Central memory CD4-positive, alpha-beta T cell (primary cell): ENCODE results near the gene COMMD10.
"Not testable (repeated sequence)": the region's sequence is repeated elsewhere in the genome, so short reads cannot be mapped to it uniquely, and the experiment has no call there.

ENCODE experiments used
- DNase-seq: peaks from one replicate; pipeline ENCODE4 v3.0.0; 2022

The COMMD10 gene

DNA sequence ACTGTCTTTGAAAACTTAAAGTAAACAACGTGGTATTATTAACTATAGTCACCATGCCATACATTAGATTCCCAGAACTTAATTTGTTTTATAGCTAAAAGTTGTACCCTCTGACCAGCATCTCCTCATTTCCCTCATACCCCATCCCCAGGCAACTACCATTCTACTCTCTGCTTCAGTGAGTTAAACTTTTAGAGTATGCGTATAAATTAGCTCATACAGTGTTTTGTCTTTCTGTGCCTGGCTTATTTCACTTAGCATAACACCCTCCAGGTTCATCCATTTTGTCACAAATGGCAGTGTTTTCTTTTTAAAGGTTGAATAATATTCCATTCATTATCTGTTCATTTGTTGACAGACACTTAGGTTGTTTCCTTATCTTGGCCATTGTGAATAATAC is 14.2 kb downstream of the COMMD10 start:
- DNase-seq: no peak

DNA sequence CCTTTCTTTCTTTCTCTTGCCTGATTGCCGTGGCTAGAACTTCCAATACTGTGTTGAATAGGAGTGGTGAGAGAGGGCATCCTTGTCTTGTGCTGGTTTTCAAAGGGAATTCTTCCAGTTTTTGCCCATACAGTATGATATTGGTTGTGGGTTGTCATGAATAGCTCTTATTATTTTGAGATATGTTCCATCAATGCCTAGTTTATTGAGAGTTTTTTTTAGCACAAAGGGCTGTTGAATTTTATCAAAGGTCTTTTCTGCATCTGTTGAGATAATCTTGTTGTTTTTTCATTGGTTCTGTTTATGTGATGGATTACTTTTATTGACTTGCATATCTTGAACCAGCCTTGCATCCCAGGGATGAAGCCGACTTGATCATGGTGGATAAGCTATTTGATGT is 20.1 kb downstream of the COMMD10 start:
- DNase-seq: not testable (repeated sequence)

DNA sequence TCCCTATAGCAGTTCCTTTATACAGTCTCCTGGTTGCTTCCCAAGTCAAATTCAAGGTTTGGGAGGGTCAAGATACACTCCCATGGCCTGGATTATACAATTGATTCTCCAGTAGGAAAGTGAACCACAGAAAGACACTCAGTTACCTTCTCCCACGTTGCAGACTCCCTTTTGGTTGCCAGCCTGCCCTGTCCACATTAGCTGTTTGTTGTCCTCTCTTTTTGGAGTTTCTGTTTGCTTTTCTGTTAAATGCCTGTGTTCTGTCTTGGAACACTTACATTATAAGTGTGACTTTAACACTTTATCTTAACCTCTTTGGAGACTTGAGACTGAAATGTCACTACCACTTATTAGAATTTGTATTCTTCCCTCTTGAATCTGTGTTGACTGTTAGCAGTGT is 30.3 kb downstream of the COMMD10 start:
- no peak for DNase-seq

DNA sequence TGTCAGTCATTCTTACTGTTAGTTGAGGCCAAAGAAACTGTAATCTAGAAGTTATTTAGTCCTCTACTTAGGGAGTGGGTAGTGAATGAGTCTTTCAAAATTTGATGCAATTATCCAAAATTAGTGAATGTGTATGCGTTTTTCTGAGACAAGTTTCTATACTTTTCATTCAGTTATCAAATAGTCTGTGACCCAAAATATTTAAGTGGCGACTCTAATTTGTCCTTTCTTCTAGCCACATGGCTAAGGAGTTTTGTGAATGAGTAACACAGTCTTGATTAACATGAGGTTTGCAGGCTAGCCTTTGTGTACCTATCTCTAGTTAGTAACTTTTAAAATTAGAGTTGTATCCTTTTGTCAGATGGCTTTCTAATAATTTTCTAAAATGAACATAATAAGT is 45.6 kb downstream of the COMMD10 start:
- DNase-seq: no peak

DNA sequence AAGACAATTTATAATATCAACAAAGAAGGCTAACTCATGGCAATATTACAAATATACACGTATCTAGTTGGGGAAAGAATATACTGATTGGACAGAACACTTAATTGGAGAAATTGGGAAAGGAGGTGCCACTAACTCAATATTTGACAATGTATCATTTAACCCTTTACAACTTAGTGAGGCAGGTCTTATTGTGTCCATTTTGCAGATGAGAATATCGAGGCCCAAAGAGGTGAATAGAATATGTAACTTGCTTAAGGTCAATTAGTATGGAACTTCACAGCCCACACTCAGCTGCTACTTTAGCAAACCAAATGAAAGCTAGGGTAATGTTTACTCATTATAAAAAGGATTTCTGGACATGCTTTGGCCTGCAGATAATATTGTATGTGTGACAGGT is 46.2 kb downstream of the COMMD10 start:
- no peak for DNase-seq

DNA sequence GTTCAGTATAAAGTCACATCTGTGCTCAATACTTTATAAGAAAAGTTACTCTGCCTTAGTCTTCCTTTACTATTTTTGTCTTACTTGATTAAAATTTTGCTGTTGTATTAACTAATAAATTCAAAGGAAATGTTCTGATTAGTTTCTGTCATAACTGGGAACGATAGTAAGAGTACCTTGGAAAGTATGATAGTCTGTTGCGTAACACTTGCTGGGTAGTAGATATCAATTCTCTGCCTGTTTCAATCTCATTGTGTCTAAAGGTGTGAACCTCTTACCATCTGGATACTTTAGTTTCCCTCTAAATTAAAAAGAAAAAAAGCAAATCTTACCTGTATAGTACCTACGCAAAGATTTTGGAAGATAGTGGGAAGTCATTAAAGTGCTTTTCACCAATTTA is 48.5 kb downstream of the COMMD10 start:
- no peak for DNase-seq

DNA sequence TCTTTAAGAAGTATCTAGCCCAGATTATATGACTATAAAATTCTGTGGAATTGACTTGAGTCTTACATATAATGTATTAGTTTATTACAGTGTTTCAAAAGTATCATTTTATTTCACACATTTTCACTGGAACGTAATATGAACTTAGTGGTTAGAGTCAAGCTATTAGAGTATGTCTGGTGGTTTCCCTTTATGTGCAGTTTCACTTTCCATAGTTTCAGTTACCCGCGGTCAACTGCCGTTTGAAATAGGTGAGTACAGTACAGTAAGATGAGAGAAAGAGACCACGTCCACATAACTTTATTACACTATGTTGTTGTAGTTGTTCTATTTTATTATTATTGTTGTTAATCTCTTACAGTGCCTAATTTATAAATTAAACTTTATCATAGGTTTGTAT is 50.5 kb downstream of the COMMD10 start:
- peak; percentile 19 for DNase-seq

DNA sequence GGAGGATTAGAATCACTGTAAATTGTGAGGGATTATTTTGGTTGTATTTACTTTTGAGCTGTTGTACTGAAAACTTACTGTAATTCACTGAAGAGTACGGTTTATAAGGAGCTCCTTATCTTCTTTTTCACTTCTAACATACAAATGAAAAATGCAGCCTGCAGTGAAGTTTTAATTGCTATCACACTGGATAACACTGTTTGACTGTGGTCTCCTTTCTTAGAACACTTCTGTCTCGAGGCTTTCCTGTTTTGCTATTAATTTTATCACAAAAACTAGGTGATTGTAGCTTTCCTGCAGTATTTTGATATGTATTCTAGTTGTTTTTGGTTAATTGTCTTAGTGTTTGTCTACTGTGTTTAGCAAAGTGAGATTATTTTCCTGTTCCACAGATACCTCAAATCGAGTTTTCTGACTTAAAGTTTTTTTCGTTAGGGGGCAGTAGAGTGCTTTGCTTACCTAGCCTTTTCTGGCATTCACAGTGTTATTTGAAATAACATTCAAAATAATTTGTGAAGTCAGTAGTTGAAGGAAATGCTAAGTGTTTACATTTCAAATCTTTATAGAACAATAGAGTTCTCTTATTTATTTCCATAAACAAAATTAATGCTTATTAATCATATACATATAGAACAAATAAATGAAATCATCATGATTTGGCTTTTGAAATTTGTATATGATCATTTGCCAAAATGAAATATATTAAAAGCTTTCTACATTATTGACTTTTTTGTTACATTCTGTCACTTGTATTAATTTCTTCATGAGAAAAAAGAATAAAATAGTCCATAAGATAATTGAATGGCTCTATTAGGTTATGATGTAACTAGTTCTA is 52.9 kb downstream of the COMMD10 start:
- DNase-seq: peak; percentile 32

DNA sequence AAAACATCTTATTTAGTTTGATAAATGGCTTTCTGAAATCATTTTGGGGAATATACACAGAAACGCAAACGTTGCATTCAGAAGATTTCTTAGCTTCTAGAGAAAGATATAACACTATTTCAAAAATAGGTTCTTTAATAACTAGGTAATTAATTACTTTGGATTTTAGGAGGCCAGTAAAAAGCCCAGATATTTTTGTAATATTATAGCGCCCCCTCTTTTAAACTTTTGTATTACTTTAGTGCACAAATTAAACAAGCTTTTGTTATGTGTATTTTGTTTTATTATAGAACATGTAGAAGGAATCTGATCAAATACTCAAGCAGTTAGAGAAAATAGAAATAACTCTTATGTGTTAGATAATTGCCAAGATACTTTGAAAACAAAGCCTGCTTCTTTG is 57.7 kb downstream of the COMMD10 start:
- no peak for DNase-seq

DNA sequence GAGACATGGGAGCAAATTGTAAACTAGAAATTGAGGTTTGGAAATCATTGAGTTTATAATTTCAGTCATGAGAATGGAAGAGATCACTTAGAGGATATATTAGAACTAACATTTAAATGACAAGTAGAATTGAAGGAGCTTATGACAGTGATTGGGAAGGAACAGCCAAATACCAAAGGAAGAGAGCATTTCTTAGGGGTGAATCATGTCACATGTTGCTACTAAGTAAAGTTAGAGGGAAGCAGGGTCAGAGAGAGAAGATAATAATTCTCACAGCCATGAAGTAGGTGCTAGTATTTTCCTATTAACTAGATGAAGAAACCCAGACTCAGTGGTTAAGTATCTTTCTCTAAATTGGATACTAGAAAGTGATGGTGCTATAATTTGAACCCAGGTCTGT is 59.3 kb downstream of the COMMD10 start:
- no peak for DNase-seq

DNA sequence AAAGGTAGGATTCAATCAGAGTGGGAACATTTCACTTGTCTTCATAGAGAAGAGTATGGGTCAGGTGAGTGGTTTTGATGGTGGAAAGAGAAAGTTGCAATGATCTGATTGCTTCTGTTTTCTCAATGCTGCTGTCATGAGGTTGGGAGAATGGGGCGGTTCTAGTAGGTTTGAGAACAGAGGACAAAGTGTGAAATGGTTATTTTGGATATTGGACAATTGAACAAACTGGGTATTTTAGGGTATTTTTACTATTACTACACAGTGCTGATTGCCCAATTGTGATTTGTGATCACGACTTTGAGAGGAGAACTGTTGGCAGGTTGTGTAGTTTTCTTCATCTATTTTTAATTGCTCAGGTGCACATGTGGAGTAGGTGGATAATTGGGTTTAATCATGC is 60.2 kb downstream of the COMMD10 start:
- no peak for DNase-seq

DNA sequence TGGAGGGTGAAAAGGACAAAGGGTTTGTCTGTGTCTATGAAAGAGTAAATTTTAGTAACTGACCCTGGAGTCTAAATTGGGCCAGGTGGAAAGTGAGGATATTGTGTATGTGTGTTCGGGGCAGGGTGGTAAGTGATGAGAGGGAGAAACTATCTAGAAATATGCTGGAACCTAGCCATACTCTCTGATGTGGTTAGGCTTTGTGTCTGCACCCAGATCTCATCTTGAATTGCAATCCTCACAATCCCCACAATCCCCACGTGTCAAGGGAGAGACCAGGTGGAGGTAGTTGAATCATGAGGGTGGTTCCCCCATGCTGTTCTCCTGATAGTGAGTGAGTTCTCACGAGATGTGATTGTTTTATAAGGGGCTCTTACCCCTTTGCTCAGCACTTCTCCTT is 60.6 kb downstream of the COMMD10 start:
- no peak for DNase-seq

DNA sequence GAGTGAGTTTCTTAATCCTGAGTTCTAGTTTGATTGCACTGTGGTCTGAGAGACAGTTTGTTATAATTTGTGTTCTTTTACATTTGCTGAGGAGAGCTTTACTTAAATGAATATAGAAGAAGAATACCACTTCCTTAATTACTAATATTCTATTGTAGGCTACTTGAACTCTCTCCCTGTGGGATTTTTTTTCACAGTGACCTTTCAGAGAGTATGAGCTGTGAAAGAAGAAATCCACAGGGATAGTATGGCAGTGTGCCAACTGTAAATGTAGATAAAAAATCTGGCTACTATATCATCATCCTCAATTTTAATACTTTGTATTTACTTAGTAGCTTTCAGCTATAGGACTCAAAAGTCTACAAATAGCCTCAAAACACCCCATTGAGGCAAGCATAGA is 67.3 kb downstream of the COMMD10 start:
- DNase-seq: no peak

DNA sequence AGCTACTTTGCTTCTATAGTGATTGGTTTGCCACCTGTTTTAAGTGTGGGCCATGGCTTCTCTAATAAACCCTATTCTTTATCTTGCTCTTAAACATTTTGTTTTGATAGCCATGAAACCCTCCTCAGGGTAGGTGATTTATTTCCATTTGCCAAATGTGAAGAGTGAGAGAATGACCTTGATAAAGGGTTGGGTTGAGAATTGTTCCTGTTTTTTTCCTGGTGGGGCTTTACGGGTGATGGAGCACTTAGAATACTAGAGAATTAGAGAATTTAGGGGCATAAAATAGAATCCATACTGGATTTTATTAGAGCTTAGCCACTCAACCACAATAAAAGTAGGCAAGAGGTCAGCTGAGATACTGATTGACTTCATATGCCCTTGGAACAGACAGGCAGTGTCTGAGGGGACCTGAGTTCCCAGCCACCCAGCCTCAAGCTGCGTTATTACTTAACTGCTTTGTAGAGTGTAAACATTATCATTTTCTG is 68.9 kb downstream of the COMMD10 start:
- no peak for DNase-seq

DNA sequence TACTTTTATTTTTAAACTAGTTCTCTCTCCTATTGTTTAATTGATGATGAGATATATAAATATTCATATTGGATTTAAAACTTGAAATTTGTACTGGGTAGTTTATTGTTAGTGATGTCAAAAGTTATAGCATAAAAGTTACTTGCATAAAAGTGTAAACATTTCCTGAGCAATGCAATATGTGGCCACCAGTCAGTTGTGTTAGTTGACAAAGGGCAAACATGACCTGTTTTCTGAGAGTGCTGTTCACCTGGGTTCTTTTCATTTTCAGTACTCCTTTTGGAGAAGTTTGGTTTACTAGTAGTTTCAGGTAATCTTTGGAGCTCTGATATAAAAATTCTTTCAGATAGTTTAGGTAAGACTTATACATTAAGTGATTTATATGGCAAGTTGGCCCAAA is 69.4 kb downstream of the COMMD10 start:
- no peak for DNase-seq

DNA sequence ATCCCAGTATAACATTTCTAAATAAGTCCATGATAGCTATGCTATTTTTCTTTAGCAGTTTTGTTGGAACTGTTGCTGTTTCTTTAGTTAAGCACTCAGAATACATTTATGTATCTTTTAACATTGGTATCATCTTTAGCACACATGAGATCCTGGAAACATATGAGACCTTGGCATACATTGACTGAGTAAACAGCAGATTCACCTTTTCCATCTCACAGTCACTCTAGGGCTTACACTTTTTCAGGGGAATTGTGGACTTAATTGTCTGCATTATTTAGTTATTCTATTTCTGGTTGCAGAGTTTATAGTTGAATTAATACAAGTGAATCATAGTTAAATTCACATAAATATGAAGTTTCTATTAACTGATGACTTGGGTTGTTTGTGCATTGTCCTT is 70.1 kb downstream of the COMMD10 start:
- no peak for DNase-seq

DNA sequence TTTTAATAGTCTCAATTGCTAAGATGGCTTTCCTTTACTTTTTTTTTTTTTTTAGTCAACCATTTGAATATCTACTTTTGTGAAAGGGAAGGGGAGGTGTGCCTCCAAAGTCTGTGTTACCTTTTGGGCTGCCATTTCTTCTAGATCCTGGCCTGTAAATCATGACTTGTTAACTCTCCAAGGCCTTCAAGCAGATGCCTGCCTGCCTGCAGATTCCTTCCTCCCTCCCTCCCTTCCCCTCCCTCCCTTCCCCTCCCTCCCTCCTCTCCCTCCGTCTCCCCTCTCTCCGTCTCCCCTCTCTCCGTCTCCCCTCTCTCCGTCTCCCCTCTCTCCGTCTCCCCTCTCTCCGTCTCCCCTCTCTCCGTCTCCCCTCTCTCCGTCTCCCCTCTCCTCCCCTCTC is 73.1 kb downstream of the COMMD10 start:
- DNase-seq: no peak

DNA sequence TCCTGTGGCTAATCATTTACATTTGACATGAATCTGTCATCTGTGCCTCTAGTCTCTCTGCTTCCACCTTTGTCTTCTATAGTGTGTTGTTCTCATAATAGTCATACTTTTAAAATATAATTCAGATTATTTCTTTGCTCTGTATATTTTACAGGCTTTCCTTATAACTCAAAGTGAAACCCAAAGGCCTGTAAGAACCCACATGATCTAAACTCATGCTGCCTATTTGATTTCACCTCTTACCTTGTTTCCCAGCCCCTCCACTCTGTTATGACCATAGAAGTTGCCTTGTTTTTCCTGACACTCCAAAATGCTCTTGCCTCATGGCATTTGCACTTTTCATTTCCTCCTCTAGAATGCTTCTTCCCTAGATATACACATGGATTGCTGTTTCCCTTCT is 74.2 kb downstream of the COMMD10 start:
- no peak for DNase-seq

DNA sequence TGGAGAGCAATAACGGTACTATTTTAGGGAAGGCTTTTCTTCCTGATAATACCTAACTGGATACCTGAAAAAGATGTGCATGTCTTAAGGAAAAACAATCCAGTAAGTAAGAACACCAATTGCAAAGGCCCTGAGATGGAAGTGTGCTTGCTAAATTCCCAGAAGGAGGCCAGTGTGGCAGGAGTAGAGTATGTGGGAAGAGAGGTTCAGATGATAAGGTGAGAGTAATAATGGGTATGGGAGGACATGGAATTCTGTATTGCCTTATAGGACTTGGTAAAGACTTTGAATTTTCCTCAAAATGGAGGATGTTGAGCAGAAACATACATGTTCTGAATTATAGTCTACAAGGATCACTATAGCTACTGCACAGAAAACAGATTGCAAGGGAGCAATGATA is 89.3 kb downstream of the COMMD10 start:
- no peak for DNase-seq

DNA sequence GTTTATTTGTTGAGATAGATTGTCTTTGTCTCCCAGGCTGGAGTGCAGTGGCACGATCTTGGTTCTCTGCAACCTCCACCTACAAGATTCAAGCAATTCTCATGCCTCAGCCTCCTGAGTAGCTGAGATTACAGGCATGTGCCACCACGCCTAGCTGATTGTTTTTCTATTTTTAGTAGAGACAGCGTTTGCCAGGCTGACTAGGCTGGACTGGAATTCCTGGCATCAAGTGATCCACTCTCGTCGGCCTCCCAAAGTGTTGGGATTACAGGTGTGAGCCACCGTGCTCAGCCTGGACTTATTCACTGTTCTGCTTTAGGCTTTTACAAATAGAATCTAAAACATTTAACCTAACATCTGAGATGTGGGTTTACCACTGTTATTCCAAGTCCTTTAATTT is 91.3 kb downstream of the COMMD10 start:
- no peak for DNase-seq

DNA sequence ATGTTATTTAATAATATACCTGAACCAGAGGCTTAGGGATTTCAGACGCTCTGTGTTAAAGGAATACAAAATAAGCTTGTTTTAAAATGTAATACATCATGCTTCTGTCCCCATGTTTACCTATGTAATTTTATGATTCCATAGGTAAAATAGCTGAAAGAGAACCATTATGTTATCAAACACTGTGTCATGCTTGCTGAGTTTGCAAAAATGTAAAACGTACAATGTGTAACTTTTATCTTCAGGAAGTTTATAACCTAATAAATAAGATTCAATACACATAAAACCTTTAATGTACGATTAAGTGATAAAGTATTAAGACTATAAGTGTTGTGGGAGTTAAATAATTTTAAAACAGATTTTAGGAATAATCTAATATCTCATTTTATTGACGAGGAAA is 94.1 kb downstream of the COMMD10 start:
- DNase-seq: no peak

DNA sequence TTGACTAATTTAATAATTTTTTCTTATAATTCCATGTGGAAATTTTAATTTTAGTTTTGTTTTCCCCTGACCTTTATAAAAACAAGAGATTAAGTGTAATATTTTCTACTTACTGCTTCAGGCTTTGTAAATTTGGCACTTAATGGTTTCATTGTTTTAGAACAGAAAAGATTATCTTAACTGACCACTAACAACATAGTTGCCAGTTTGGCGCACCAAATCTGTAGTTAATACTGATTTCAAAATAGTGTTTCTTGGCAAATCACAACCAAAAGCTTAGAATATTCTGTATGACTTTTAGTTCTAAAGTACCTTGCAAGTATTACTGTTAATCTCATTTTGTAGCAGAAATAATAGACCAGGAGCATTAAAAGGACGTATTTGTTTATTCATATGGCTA is 124.3 kb downstream of the COMMD10 start:
- DNase-seq: no peak

DNA sequence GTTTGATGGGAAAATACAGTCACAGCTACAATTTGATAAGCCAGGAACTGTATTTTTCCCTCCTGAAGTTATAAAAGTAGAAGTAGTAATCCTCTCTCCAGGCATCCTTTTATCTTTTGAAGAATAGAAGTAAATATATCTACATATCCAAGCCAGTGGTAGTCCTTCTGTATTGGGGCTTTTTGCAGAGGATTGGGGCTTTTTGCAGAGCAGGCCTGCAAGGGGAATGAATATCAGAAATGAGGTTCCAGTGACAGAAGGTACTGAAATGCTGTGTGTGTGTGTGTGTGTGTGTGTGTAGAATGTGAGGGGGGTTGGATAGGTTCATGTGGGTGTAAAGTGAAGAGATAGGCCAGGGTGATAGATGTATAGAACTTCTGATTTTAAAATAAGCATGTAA is 127.4 kb downstream of the COMMD10 start:
- no peak for DNase-seq

DNA sequence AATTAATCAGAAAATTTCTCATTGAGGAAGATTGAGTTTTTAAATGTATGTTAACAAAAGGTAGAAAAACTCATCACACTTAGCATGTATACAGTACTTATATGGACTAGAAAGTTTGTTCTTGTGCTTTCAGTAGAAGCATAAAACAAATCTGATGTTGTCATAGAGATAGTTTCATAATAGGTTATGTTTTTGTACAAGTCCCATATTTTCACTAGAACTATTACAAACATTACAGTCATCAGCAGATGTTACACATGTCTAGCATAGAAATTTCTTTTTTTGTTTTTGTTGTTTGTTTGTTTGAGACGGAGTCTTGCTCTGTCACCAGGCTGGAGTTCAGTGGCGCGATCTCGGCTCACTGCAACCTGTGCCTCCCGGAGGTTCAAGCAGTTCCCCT is 131.4 kb downstream of the COMMD10 start:
- DNase-seq: no peak

DNA sequence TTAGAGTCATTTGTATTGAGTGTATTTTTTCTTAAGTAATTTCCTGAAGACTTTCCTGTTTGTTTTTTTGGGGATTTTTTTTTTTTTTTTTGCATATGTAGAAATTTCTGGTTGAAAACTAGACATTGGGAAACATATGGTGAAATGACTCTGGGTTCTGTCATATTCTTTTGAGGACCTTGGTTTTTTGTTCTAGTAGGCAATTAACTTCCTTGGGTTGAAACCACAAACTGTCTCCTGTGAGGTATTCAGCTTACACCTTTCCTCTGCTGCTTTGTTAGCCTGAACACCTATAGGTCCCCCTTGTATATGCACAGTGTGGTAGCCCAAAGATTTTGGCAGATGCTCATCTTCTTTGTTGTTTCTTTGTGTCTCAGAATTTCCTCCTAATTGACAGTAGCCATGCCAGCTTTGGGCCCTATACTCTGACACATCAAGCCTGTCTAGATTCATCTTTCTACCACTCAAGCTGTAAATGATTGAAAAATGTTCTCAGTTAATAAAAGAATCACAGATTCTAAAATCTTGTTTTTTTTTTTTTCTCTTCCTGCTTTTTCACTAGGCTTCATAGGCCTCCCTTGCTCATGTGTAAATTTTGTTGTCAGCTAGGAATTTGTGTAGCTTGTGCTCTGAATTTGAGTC is 140.6 kb downstream of the COMMD10 start:
- DNase-seq: no peak
